GM21390 (cell line): ENCODE results near the gene ZDHHC14.

Experiments
- ATAC-seq: cut with Tn5 transposase; IDR thresholded peaks from one replicate; pipeline ENCODE4 v1.9.1; 2021; ENCODE audit not compliant: unreplicated experiment

The ZDHHC14 gene

GRCh38 chr6:157488058-157488457, 107.1 kb downstream of the ZDHHC14 start:
- no peak for ATAC-seq

DNA sequence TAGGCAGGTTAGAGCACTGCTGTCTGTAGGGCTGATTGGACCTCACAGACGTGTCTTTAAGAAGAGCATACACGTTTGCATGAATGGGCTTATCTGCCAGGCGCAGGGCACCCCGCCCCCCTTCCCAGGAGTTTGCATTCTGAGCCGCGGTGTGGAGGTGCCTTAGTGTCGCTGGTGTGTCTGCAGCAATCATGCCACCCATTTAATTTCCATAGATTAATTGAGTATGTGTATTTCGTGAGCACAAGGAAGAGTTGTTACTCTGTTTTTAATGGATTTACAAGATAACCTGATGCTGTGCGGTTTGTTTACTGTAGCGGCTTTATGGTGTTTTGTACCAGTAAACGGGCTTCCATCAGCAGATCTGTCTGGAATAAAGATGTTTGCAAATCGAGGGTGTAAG, 107.7 kb downstream of the ZDHHC14 start:
- no peak for ATAC-seq

DNA sequence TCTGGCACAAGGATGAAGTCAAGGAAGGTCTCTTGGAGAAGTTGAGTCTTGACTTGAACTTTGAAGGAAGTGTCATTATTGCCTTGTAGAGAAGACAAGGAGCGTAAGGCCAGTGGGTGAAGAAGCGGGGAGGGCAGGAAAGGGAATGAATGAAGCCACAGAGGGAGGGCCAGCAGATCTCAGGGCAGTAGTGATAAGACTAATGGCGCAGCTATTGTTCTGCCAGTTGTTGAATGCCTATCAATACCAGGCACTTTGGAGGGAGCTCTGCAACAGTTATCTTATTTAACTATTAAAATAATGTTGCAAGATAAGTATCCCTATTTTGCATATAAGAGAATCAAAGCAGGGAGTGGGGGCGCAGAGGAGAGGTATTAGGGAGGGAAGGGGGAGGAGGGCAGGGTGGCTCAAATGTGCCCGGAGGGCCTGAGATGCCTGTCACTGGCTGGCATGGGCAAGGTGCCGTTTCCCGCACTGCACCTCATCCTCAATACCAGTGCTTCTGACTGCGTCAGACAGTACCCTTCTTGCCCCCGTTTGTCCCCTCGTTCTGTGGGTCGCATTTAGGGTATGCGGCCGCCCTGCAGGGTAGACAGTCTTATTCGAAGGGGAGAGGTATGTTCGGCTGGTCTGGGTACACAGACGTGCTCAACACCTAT, 109.8 kb downstream of the ZDHHC14 start:
- ATAC-seq = no peak

DNA sequence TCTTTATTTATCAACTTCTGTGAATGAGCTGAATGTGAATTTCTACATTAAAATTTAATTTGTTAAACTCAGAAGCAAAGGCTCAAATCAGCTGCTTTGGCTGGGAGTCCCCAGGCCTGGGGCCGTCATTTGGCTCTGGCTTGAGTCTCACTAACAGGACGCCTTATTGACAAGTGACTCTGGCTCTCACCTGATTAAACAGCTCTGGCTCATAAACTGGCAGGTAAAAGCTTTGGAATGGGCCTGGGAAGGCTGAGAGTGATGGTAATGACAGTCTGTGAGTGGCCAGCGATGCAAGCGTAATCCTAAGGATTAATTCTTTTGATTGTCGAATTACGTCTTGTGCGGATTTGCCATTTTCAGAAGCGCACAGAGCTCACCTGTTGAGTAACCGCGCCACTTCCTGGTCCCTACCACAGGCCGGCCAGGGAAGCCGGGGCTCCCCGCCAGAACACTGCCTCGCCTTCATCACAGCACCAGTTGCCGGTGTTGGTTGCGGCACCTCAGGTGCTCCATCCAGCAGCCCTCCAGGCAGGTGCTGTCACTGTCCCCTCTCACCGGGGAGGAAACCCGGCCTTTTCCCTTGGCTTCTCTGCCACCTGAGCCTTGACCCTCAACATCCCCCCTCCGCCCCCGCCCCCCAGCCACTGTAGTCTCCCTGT, 110.7 kb downstream of the ZDHHC14 start:
- ATAC-seq = no peak

DNA sequence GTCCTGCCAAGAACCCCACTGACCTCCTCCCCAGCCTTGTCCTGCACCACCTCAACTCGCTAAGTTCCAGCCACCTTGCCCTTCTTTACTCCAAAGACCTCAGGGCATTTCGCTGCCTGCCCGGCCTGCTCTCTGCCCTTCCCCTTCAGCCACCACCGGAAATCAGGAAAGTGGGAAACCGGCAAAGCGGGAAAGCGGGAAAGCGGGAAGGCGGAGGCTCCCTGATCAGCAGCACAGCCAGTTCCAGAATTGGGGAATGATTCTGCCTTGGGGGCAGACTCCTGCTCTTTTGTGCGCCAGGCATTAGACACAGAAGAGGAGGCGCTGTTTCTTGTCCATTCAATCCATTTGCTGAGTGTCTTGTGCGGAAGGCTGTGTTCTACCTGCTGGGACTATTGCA, 111.3 kb downstream of the ZDHHC14 start:
- no peak for ATAC-seq

DNA sequence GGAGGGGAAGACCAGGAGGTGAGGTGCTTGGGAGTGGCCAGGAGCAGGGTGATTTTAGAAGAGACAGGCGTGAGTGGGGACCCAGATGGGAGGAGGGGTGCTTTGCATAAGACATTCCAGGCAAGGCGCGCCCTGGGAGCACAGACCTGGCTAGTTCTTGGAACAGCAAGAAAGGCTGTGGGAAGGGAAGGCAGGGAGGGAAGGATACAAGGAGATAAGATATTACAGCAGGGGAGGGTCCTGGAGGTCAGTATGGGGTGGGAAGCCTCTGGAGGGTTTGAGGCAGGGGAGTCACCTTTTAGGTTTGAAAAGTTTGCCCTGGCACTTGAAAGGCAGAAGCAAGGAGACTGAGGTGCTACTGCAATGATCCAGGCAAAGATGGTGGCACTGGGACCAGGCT, 111.8 kb downstream of the ZDHHC14 start:
- no peak for ATAC-seq

DNA sequence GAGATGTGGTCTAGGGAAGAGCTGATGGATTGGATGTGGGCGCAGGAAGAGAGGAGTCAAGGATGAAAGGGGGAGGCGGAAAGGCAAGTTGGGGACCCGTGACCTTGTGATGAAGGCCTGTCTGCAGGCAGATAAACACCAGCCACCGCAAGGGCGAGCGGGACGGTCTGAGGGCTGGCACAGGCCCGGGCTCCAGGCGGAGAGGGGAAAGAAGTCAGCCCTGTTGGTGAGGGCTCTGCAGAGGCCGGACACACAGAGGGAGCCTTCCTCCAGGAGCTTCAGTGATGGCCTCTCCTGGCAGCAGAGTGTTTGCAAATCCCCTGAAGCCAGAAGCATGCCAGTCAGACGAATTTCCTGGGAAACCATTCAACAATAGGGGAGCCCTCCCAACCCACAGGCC, 112.2 kb downstream of the ZDHHC14 start:
- no peak for ATAC-seq

- no peak for ATAC-seq
Observed at GRCh38 chr6:157493576-157493975, 112.6 kb downstream of the ZDHHC14 start.

DNA sequence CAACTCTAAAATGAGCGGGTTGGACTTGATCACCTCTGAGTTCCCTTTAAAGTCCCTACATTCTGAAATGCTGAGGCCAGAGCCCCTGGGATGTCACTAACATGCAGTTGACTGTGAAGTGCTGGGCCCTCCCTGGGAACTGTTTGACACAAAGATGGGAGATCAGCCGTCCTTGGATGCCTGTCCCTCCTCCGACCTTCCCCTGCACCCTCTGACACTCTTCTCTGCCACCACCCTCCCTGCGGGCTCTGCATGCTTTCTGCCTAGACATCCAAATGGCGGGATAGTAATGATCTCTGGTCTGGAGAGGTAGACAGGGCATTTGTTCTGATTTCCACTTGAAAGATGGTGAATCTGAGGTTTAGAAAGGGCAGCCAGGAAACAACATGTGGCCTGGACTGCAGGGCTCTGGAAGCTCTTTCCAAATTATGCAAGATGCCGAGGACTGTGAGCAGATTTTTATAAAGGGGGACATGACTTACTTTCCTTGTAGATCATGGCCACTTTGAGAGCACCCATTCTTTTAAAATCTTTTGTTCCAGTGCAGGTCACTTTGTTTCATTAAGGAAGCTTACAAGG, 113.2 kb downstream of the ZDHHC14 start:
- no peak for ATAC-seq

- ATAC-seq = no peak
Observed at GRCh38 chr6:157496534-157497095, 115.6 kb downstream of the ZDHHC14 start.

DNA sequence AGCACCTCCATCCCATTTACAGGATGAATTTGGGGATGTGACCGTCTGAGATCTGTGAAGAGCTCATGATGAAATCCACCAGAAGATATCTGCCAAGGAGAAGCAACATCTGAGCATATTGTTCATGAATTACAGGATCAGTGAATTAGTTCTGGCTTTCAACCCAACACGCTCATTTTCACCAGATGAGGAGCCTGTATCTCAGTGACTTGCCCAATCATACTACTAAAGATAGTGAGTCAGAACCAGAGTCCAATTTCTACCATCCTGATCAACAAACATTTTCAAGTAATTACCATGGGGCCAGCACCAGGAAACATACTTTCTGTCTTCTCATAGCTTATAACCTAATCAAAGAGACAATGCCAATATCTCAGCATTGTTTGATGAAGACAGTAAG, 116.6 kb downstream of the ZDHHC14 start:
- no peak for ATAC-seq

- no peak for ATAC-seq
Observed at GRCh38 chr6:157498817-157499216, 117.8 kb downstream of the ZDHHC14 start.

- ATAC-seq = no peak
Observed at GRCh38 chr6:157500022-157500421, 119.0 kb downstream of the ZDHHC14 start.

DNA sequence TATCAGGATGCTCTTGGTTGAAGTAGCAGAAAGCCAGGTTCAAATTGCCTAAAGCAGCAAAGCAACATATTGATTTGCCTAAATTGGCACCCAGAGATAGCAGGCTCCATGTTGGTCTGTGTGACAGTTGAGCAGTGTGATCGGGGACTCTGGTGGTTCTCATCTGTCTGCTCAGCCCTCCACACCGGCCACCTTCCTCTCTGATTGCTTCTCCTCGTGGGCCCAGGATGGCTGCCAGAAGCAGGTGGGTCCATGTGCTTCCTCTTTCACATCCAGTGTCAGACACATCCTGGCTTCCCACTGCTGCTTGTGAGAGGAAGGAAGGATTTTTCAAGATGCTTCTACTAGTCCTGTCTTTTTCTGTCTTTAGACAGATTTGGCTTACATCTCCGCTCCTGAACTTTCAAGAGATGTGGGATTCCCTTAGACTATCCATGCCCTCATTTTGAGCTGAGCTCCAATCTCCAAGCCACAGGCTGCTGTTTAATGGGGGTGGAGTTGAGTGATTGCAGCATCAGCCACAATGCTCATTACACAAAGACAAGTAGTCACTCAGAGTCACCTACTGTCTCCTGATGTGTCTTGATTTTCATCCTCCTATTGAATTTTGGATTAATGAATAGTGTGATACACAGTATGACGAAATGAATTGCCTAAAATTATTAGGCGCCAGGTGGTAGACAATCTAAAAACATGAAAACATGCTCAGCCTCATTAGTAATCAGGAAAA, 122.2 kb downstream of the ZDHHC14 start:
- no peak for ATAC-seq

DNA sequence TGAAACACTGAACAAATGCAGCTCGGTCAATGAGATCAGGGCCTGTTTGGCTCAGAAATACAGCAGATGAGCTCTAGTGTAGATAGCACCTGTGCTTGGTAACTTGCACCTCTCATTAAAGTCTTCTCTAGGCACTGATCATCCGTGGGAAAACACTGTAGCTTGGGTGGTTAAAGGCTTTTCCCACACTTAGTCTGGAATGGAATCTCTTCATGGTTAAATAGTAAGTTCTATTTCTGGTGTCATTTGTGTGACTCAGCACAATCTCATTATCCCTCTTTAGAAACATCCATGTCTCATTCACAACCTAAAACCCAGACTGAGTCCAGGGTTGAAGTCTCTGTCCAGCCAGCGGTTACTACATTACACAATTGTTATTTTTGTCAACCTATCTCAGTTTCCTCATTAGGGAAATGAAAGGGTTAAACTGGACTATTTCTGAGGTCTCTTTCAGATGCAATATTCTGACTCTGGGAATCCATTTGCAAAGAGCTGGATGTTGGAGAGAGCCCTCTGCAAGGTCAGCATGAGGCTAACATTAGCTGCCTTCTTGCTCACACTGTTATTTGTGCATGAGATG, 125.0 kb downstream of the ZDHHC14 start:
- ATAC-seq = no peak

DNA sequence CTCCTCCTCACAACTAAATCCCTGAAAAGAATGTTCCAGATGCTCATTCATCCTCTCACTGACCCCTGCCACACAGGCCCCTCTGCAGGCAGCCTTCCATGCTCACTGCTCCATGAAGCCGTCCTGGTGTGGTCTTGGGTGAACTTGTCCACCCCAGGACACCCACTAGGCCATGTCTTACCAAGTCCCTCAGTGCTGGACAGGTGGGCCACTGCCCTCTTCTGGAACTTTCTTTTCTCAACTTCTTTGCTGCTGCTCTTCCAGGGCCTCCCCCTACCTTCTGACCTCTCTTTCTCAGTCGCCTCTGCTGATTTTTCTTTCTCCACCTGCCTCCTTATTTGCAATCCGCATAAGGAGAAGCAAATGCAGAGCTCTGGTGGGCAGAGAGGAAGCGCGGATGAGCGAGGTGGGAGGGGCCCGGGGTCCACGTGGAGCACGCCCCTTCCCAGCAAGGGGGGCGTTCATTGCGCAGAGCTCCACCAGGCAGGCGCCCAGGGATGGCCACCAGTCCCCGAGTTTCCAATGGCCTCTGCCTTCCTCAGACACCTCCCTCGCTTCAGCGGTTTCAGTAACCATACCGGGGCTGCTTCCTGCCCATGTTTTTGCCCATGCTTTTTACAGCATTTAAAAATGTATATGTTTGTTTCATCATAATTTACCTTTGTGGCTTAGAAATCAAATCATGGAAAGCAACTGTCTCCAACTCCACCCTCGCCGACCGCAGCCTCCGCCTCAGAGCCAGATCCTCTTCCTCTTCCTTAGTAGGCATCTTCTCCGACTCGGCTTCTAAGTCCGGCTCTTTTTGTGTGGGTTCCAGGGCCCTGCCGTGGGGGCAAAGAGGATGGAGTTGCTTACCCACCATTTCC, 129.6 kb downstream of the ZDHHC14 start:
- ATAC-seq = no peak

DNA sequence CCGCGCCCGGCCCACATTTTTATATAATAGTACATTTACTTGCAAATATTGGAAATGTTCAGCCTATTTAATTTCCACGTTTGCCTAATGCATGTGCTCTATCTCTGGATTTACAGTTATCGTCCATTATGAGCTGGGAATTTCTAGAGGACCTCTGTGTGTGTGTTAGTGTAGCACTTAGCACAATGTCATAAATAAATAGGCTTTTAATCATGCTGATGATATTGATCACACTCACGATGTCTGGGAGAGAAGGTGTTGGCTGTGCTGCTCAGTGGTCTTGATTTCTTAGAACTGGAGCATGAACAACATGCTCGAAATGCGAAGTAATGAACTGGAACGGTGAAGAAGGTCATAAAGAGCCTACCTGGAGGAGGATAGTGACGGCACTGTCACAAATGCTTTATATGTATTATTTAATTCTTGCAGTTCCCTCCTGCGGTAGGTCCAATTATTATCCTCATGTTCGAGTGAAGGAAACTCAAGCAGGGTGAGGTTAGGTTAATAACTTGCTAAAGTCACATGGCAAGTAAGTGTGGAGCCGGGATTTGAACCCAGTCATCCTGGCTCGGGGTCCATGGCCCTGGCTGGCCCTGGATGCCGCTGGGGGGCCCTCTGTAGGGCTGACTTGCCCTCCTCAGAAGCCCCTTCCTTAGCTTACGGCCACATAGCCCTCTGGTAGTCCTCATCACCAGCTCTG, 130.8 kb downstream of the ZDHHC14 start:
- ATAC-seq = no peak

- ATAC-seq = no peak
Observed at GRCh38 chr6:157512382-157512682, 131.3 kb downstream of the ZDHHC14 start.

DNA sequence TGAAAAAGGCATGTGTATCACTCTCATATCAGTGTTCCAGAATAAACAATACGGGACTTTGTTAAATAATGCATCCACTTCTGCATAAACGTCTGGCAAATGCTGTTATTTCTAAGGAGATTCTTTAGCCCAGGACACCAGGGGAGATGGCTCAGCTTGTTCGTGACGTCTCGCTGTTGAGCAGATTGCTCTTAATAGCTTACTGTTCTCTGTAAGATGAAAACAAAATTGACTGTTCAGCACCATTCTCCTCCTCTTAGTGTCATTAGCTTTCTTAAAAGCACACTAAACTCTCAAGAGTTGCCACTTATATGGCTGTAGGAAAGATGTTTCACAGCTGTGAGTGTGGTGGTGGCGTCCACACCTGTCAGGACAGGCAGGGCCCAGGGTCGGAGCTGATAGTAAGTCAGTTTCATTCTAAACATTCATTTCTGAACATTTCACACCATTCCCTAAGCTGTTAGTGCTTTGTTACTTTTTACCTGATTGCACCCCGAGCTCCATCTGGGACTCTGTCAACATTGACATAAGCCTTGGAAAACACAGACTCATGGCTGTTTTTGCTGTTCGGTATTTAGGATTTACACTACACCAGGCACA, 132.1 kb downstream of the ZDHHC14 start:
- ATAC-seq = no peak
